ENCODE results near the gene ZNFX1. TPM values are rescaled to one million over a fixed set of nuclear protein-coding genes. Genes with fewer than 3 reads are reported as not detected.

Gene ZNFX1
- total RNA-seq = 13.0 and 13.9 TPM in 2 replicates
- 10.0 and 10.2 TPM in 2 replicates for polyA plus RNA-seq

DNA sequence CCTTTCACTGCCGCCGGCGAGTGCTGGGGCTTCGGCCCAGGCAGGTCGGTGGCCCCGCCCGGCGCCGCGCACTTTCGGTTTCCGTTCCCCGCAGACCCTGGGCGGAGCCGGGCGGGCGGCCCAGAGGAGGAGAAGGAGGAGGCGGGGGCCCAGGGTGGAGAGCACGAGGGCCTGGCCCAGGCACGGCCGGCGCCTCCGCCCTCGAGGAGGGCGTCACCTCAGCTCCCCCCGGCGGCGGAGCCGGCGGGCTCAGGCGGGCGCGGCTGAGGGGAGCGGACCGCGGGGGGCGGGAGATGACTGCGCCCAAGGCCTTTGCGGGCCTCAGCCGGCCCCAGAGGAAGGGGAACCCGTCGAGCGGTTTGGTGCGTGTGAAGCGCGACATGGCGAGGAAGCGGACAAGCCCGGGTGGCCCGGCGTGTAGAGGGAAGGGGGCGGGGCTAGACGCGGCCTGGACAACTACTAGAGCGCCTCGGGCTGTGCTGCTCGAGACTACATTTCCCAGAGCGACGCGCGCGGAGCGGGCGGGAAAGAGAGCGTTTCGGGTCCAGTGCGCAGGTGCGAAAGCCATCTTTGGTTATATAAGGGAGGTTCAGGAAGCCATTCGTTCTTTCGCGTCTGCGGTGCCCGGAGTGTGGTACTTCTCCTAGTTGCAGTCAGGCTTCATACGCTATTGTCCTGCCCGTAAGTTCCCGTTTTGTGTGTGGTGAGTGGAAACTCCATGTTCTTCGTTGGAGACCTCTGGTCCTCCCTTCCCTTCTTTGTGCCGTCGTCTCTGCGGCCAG, at the start of gene ZNFX1:
Gene ZNFX1 (minus strand): TSS at position 22 of the 782 bp plus-strand sequence. CDS start 2,218 bp downstream, outside the sequence.
- H3K9me3 ChIP-seq (ENCODE audit: low read depth) = no peaks in the 10 kb centered on the region
- TF ChIP-seq EZH2 (IDR thresholded peaks at IDR 0.05; ENCODE audit: borderline replicate concordance) (no peak), EZH2phosphoT487 (IDR thresholded peaks at IDR 0.05; ENCODE audit: low read depth, severe bottlenecking, unreplicated experiment) (no peak), CTCF (IDR thresholded peaks at IDR 0.05; ENCODE audit: poor library complexity) (no peak)
- H3K4me1 ChIP-seq (ENCODE audit: insufficient read depth) = peaks cover 40% of the 10 kb centered on the region
- no peaks in the 10 kb centered on the region for H3K9me2 ChIP-seq (replicated peaks; ENCODE audit: insufficient read depth)
- DNase-seq (ENCODE audit: low spot score) = peak; percentile 99
- under 1% methylated on average over 55 of the region's 80 CpGs for WGBS (ENCODE audit: low lambda C conversion rate, missing lambda C conversion rate)
- no peaks in the 10 kb centered on the region for H3K27me3 ChIP-seq
- peak within 1 kb of the TSS; percentile 89 for H3K4me2 ChIP-seq
- H3K27ac ChIP-seq = peak within 1 kb of the TSS; percentile 98
- peak within 1 kb of the TSS; percentile 68 for H2AFZ ChIP-seq
- H3K79me2 ChIP-seq = peaks cover 86% of the 10 kb centered on the region
- peak within 1 kb of the TSS; percentile 71 for H3K4me3 ChIP-seq
- no peaks in the 10 kb centered on the region for H3K36me3 ChIP-seq (replicated peaks; ENCODE audit: insufficient read depth, low read depth)
- peaks cover 43% of the 10 kb centered on the region for H4K20me1 ChIP-seq (ENCODE audit: insufficient read depth, poor library complexity, severe bottlenecking)

- Histone ChIP-seq H3K4me1 (ENCODE audit: insufficient read depth) (no peaks in the 10 kb centered on the region), H3K27ac (no peak overlapping the region), H2AFZ (no peak overlapping the region), H3K27me3 (peaks cover 27% of the 10 kb centered on the region), H3K4me3 (no peak overlapping the region), H3K9me2 (replicated peaks; ENCODE audit: insufficient read depth) (no peaks in the 10 kb centered on the region), H4K20me1 (ENCODE audit: insufficient read depth, poor library complexity, severe bottlenecking) (no peaks in the 10 kb centered on the region), H3K36me3 (replicated peaks; ENCODE audit: insufficient read depth, low read depth) (no peaks in the 10 kb centered on the region), H3K9me3 (ENCODE audit: low read depth) (no peaks in the 10 kb centered on the region), H3K4me2 (no peak overlapping the region), H3K79me2 (no peaks in the 10 kb centered on the region)
- WGBS (ENCODE audit: low lambda C conversion rate, missing lambda C conversion rate) = 75% methylated on average over 10 of the region's 10 CpGs
- DNase-seq (ENCODE audit: low spot score) = no peak
- no peak for TF ChIP-seq CTCF (IDR thresholded peaks at IDR 0.05; ENCODE audit: poor library complexity)
- no peak for TF ChIP-seq EZH2phosphoT487 (IDR thresholded peaks at IDR 0.05; ENCODE audit: low read depth, severe bottlenecking, unreplicated experiment)
- TF ChIP-seq EZH2 (IDR thresholded peaks at IDR 0.05; ENCODE audit: borderline replicate concordance) = no peak
Observed at GRCh38 chr20:49326026-49326425, 48.2 kb upstream of the ZNFX1 start.

GRCh38 chr20:49324306-49324705, 46.4 kb upstream of the ZNFX1 start:
- no peak overlapping the region for H3K27ac ChIP-seq
- H3K9me2 ChIP-seq (replicated peaks; ENCODE audit: insufficient read depth) = no peaks in the 10 kb centered on the region
- H3K79me2 ChIP-seq = no peaks in the 10 kb centered on the region
- no peaks in the 10 kb centered on the region for H3K36me3 ChIP-seq (replicated peaks; ENCODE audit: insufficient read depth, low read depth)
- DNase-seq (ENCODE audit: low spot score) = no peak
- H4K20me1 ChIP-seq (ENCODE audit: insufficient read depth, poor library complexity, severe bottlenecking) = no peaks in the 10 kb centered on the region
- H3K27me3 ChIP-seq = peaks cover 36% of the 10 kb centered on the region
- TF ChIP-seq EZH2phosphoT487 (IDR thresholded peaks at IDR 0.05; ENCODE audit: low read depth, severe bottlenecking, unreplicated experiment) (no peak), EZH2 (IDR thresholded peaks at IDR 0.05; ENCODE audit: borderline replicate concordance) (no peak), CTCF (IDR thresholded peaks at IDR 0.05; ENCODE audit: poor library complexity) (no peak)
- H2AFZ ChIP-seq = no peak overlapping the region
- no peaks in the 10 kb centered on the region for H3K9me3 ChIP-seq (ENCODE audit: low read depth)
- H3K4me2 ChIP-seq = no peak overlapping the region
- 75% methylated on average over 5 of the region's 5 CpGs for WGBS (ENCODE audit: low lambda C conversion rate, missing lambda C conversion rate)
- H3K4me3 ChIP-seq = no peak overlapping the region
- H3K4me1 ChIP-seq (ENCODE audit: insufficient read depth) = no peaks in the 10 kb centered on the region
